NCI-H1436 (cell line): ENCODE results near the gene DLG3.
"Not testable (repeated sequence)": the region's sequence is repeated elsewhere in the genome, so short reads cannot be mapped to it uniquely, and the experiment has no call there.

ENCODE experiments used
- DNase-seq: peaks from one replicate; lab custom pipeline; 2025; lab: John Stamatoyannopoulos, UW

DLG3 gene

DNA sequence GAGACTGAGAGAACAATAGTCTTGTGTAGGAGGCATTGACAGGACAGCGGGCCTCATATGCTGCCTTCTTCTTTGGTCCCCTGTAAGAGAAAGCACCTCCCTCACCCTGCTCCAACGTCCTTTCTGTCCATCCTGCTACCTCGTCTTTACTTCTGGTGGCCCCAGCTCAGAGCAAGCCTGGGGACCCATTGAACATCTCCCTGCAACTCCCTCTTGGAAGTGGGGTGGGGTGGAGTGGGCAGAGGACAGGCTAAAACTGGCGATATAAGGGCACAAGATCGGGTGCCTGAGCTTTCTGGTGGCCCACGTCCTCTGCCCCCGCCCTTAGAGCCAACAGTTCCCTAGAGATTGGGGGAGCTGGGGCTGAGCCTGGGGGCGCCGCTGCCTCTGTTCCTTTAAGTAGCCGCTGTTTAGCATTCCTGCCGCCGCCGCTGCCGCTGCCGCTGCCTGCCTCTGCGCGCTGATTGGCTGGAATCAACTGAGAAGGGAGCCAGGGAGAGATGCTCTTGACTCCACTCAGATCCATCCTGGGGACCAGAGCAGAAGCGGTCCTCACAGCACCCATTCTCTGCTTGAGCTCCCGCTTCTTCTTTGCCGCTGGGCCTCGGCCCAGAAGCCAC is at the start of gene DLG3:
DLG3 (plus strand) TSS at position 510 of the 620 bp plus-strand sequence. CDS start 367 bp downstream, outside the sequence.
- DNase-seq: peak; percentile 59

DNA sequence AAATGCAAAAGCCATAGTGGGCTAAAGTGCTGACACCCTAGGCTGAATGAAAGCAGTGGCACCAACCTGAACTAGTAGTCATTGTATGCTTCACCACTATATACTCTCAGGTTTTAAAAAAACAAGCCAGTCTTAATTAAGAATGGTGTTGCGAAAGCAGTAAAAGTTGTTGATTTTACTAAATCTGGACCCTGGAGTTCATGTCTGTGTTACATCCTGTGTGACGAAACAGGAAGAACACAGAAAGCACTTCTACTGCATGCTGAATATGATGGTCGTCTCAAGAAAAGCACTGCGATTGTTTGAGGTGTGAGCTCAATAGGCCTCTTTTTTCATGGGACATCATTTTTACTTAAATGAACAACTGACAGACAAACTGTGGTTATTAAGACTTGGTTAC is 45.7 kb upstream of the DLG3 start:
- no peak for DNase-seq

DNA sequence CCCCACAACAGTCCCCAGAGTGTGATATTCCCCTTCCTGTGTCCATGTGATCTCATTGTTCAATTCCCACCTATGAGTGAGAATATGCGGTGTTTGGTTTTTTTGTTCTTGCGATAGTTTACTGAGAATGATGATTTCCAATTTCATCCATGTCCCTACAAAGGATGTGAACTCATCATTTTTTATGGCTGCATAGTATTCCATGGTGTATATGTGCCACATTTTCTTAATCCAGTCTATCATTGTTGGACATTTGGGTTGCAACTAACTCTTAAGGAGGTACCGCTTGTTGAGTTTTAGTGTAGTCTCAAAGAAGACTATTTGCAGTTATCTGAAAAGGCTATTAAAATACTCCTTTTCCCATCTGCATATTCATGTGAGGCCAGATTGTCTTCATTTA is 44.5 kb upstream of the DLG3 start:
- not testable (repeated sequence) for DNase-seq

DNA sequence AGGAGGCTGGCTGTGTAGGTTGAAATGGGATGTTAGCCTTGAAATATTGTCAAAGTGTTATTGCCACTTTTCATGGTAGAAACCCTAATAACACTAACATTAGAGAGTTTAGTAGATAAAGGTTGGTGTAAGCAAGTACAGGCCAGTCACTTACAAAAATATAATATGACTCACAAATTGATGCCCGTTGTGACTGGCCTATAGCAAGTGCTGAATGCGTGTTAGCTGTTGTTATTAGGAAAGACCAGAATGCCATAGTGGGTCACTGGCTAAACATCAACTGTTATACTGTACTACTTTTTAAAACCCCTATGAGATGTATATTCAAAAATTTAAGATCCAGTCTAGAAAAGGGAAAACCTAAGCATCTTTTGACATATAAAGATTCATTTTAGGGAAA is 41.9 kb upstream of the DLG3 start:
- DNase-seq: no peak

DNA sequence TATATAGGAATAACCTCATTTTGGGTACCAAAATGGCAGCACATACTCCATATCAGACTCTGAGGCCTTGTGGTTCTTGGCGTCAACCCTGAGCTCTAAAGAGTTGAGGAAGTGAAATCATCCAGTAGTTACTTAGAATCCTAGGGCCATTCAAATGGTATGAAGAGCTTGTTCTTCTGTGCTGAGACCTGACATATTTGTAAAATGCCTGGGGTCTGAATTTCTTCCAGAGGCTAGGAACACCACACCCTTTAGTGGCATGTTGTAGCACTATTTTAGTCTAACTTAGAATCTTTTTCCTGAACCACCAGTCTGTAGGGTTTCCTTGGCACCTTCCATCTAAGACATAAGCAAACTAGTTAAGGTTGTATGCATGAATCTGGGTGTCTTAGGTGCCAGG is 39.6 kb upstream of the DLG3 start:
- DNase-seq: no peak

DNA sequence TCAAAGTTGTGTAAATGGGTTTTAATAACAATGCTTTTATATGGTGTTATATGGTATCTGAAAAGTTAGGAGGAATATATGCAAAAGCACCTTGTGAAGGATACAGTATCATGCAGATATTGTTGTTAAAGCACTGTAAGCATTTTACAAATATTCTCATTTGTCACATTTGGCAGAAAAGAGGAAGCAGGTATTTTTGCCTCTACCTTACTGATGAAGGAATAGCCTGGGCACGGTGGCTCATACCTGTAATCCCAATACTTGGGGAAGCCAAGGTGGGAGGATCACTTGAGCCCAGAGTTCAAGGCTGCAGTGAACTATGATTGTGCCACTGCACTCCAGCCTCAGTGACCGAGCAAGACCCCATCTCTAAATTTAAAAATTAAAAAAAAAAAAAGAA is 33.7 kb upstream of the DLG3 start:
- DNase-seq: no peak

DNA sequence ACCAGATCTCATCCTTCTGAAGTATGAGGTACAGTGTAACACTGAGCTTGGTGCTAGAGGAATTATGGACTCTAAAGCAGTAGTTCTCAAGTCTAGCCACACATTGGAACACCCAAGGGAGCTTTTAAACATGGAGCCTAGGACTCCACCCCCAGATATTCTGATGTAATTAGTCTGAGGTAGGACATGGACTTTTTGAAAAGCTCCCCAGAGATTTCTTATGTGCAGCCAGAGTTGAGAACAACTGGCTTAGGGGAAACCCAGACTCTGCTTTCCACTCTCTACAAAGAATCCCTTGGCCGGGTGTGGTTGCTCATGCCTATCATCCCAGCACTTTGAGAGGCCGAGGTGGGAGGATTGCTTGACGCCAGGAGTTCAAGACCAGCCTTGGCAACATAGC is 33.2 kb upstream of the DLG3 start:
- no peak for DNase-seq

DNA sequence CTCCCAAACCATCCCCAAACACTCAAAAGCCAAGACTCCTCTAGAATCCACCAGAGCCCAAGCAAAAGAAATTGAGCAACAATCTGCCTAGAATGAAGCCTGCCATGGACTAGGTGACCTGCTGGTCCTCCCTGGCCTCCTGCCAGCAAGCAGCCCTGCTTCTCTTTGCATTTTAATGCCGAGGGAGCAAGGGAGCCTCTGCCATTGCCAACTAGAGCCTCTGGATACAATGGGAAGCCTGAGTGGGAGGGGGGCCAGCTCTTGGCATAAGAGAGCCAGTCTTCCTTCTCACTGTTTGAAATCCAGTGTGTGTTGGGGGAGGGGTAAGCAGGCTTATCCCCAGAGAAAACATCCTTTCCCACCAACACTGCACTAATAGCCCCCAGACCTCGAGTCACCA is 23.0 kb upstream of the DLG3 start:
- DNase-seq: no peak

DNA sequence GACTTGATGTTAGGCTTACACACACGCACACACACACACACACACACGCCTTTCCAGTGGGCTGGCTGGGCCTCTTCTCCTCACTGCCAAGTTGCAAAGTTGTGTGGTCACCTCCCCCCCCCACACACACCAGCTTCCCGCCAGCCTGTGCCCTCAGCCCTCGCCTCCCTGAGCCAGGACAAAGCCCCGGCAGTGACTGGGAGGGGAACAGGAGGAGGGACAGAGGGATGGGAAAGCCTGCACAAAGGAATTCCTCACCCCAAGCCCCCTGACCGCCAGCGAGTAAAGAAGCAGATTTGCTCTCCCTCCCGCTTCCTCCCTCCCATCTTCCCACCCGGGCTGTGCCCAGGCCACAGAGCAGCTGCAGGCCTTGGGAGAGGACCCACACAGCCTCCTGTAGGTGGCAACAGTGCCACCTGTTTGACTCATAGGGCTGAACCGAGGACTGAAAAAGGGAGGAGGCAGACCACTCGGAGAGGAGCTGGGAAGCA is 21.7 kb upstream of the DLG3 start, which contains the start of gene GDPD2:
GDPD2 (plus strand) TSS at position 464 of the 491 bp plus-strand sequence. CDS start 1,671 bp downstream, outside the sequence.
- peak; percentile 22 for DNase-seq

DNA sequence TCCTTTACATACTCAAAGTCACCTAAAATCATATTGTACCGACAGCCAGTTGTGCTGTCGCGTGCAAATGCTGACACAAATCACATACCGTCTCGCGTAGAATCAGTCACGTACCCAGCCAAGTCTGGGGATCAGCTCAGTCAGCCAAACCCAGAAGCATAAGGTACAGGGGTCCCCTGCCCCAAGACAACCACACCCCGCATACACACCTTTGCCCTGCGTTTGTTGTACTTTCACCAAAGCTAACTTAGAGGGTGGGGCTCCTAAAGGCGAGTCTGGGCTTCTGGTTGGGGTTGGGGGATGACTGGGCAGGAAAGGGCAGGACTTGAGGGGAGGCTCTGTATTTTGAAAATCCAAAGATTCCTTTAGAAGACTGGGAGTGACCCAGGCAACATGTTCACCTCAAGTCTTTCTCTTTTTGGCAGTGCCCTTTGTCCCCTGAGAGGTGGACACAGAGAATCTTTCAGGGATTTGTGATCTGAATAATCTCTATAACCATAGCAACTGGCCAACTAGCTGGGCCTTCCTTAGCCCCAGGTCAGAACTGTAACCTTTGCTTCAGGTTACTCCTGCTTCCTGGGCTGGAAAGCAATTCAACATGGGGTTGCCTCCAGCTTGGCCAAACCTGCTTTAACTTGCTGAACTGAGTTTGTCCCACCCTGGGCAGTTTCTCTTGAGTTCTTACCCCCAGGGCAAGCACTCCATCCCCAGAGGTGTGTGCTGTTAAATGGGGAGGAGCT is 20.5 kb upstream of the DLG3 start:
- DNase-seq: no peak

DNA sequence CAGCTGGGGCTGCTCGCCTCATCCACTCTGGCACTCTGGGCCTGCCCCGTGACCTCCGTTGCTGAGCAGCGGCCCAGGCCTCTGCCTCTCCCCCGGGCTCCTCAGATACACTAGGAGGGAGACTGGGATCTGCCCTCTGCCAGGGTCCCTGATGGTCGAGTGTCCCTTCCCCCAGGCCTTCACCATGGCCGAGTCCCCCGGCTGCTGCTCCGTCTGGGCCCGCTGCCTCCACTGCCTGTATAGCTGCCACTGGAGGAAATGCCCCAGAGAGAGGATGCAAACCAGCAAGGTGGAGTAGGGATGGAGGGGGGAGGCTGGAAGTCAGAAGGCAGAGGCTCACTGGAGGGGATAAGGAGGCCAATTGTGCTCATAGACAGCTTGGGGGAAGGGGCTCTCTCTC is 19.8 kb upstream of the DLG3 start:
- DNase-seq: no peak

DNA sequence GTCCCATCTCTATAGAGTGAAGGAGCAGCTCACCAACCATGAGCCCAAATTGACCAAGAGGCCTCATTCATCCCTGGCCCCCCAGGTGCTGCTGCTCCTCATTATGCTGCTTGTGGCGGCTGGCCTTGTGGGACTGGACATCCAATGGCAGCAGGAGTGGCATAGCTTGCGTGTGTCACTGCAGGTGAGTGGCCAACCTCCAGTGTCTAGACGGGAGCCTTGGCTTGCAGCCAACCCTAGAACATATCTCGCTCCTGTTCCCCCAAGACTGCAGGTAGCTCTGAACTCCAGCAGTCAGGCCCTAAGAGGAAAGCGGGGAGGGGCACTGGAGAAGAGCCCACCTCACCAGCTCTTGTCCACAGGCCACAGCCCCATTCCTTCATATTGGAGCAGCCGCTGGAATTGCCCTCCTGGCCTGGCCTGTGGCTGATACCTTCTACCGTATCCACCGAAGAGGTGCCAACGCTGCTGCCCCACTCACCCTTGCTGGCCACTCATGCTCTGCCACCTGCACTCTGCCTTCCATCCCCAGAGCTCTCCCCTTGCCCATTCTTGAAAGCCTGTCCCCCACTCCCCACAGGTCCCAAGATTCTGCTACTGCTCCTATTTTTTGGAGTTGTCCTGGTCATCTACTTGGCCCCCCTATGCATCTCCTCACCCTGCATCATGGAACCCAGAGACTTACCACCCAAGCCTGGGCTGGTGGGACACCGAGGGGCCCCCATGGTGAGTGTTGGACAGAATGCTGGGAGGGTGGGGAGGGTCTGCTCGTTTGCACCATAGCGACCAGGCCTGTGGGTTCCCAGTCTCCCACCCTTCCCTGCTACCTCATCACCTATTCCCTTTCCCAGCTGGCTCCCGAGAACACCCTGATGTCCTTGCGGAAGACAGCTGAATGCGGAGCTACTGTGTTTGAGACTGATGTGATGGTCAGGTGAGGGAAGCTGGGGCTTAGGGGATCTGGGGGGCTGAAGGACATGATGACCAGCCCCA is 18.1 kb upstream of the DLG3 start:
- DNase-seq: no peak

DNA sequence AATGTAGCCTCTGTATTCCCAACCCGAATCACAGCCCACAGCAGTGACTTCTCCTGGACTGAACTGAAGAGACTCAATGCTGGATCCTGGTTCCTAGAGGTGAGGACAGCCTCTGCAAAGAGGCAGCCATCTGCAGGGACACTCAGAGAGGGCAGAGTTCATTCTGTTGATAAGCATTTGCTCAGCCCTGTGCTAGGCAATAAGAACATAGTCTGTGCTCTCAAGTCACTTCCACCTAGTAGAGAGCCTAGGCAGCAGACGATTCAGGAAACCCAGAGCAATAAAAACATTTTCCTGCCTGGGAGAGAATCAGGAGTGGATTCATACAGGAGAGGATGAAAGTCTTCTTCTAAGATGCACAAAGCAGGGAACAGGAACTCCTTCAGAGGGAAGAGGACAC is 17.3 kb upstream of the DLG3 start:
- no peak for DNase-seq

DNA sequence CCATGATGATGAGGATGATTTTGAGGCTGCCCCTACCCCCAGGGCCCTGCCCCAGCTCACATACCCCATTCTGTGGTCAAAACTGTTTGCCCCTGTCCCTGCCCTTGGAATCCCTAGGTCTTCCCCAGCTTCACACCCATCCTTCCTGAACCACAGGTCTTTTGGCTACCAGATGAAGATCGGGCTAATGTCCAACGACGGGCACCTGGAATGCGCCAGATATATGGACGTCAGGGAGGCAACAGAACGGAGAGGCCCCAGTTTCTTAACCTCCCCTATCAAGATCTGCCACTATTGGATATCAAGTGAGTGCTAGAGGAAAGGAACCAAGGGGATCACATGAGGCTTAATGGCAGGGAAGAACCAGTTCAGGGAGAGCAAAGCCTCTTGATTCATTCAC is 14.9 kb upstream of the DLG3 start:
- DNase-seq: no peak

DNA sequence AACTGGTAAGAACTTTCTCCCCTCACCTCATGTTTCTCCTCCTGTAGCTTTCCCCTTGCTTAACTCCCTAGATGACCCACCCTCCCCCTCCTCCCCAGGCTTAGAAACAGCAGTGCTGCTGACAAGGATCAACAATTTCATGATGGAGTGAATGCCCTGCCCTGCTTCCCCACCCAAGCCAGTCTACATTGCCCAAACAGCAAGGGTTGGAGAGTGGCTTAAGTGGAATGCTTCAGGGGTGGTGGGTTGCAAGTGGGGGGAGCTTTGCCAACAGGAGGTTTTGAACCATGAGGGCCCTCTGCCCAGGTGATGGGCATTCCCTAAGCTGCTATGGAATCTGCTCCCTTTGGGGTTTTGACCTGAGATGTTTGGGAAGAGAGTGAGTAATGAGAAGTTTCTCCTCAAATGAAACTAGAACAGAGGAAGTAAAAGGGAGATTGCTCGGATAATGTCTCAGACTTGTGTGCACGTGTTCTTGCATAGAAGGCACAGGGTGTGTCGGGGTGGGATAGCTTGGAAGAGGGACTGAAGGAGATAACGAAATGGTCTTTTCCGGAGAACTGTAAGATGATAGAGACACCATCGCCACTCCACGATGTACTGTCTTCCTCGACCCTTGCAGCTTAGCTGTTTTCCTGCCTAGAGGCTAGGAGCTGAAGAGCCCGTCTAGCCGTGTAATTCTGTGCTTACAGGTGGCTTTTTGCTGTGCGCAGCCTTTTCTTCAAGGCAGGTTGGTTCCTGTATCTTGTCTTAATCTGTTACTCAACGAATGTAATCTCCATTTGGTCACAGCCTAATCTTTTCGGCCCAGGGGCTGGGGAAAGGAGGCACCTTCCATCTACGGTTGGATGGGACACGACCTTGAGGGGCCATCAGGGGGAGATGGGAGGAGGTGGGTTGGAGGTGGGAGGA is 11.4 kb upstream of the DLG3 start:
- DNase-seq: no peak

DNA sequence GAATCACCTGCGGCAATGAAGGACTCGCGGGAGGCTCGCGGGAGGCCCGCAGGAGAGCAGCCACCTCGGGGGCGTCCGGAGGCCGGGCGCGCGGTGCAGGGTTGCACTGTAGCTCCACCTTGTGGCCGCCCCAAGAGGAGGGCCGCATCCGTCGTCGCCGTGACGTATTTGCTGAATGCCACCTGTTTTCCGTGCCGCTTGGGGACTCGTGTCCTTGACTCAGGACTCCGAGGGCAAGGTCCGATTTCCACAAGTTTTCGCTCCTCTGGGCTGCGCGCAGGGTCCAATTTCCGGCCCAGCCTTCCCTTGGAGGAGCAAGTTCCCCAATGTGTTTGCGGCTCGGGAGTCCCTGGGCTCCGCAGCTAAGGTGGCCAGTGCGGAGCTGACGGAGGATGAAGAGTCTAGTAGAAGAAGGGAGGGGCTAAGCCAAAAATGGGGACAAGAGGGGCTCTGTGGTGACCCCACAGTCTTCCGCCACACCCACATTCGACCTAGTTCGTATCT is 10.7 kb upstream of the DLG3 start:
- DNase-seq: peak; percentile 77

DNA sequence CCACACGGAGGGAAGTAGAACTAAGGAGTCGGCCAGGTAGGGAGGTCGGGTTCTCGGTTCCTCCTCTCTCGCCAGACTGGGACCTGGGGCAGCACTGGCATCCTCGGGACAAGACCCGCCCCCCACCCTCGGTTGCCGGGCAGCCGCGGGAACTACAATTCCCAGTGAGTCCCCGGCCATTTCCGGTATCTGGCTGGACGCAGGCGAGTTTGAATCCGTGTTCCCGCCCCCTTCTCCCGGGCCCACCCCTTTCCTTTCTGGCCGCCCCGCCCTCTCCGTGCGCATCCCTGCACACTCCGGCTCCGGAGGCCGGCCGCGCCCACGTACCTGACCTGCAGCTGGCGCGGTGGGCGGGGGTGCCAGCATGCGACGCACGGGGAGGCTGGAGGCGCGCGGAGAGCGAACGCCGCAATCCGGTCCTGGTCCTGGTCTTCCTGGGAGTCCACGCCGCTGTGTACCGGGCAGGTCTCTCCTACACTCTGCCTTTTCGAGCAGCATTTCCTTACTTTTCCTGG is 10.2 kb upstream of the DLG3 start:
- DNase-seq: peak; percentile 90

DNA sequence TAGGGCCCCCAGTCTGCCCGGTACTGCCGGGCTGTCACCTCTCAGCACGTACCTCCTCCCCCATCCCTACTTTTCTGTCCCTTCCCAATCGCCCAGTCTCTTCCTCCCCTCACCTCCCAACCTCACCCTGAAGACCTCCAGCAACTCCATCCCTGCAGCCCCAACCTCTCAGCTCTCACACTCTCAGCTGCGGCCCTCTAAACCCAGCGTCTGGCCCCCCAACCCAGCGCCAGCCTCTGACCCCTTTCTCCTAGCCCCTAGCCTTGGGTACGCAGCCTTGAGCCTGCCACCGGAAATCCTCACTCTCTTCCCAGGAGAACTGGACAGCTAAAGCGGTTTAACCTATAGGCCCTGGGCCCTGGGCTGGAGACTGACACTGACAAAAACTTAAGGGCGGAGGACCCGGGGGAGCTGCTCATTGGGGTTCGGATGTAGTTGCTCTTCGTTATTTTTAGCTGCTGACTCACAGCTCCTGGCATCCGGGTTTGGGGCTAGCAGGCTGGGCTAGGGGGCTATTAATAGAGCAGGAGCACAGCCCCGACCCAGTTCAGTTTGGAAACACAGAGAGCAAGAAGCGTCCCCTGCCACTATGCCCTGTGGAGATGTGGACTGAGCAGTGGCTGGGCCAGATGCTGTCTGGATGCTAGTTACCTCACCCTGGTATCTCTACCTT is 9.6 kb upstream of the DLG3 start:
- no peak for DNase-seq

DNA sequence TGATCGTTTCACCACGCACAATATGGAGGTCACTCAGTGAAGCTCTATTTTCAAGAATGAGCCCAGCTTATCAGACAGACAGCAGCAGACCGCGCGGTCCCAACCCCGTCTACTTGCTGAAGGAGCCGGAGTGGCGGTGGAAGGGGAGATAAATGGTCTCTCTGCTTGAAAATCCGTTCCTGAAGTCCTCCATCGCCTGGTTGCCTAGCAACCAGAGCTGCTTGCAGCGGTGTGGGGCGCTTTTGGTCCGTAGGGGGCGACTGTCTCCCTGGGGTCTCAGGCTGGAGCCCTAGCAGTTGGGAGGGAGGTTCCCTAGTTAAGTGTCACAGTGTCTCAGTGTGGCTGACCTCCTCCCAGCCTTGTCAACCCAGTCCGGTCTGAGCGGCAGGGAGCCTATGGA is 8.3 kb upstream of the DLG3 start:
- peak; percentile 51 for DNase-seq

DNA sequence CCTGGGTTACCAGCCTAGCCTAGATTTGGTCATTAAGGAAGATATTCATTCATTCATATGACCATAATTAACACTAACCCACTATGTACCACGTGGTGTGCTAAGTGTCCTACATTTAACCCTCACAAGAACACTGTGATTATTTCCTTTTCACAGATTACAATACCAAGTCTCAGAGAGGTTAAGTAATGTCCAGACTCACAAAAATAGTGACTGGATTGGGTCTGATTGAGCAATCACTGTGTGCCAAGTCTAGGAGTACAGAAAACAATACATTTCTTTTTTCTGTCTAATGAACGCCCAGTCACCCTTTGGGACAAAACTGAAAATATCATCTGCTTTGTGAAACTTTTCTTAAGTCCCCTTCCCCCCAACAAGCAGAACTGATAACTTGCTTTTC is 7.6 kb upstream of the DLG3 start:
- no peak for DNase-seq
